Activated naive CD8-positive, alpha-beta T cell treated with anti-CD3 and anti-CD28 coated beads, Interleukin-2, amount 50 U/mL, for 24 hours (primary cell): Measurements from ENCODE around the gene YAP1.

Experiments used
- ATAC-seq: fragments of 150-1000 bp; cut with Tn5 transposase; one replicate; pipeline ENCODE4 v1.10.0; 2021
- DNase-seq: peaks from one replicate; pipeline ENCODE4 v3.0.0; 2021
- H3K27ac Mint-ChIP-seq: one replicate; pipeline ENCODE4 v1.8.0; 2021; ENCODE audit warnings: mild to moderate bottlenecking, mixed read lengths
- H3K27me3 Mint-ChIP-seq: one replicate; pipeline ENCODE4 v1.8.0; 2021; ENCODE audit warnings: mixed read lengths
- H3K36me3 Mint-ChIP-seq: one replicate; pipeline ENCODE4 v1.8.0; 2021; ENCODE audit warnings: low read depth, mixed read lengths
- H3K4me1 Mint-ChIP-seq: one replicate; pipeline ENCODE4 v1.8.0; 2021; ENCODE audit warnings: mixed read lengths
- H3K4me3 Mint-ChIP-seq: one replicate; pipeline ENCODE4 v1.8.0; 2021; ENCODE audit warnings: mild to moderate bottlenecking, moderate library complexity, mixed read lengths
- H3K9me3 Mint-ChIP-seq: one replicate; pipeline ENCODE4 v1.8.0; 2021; ENCODE audit warnings: mixed read lengths

YAP1 gene

DNA sequence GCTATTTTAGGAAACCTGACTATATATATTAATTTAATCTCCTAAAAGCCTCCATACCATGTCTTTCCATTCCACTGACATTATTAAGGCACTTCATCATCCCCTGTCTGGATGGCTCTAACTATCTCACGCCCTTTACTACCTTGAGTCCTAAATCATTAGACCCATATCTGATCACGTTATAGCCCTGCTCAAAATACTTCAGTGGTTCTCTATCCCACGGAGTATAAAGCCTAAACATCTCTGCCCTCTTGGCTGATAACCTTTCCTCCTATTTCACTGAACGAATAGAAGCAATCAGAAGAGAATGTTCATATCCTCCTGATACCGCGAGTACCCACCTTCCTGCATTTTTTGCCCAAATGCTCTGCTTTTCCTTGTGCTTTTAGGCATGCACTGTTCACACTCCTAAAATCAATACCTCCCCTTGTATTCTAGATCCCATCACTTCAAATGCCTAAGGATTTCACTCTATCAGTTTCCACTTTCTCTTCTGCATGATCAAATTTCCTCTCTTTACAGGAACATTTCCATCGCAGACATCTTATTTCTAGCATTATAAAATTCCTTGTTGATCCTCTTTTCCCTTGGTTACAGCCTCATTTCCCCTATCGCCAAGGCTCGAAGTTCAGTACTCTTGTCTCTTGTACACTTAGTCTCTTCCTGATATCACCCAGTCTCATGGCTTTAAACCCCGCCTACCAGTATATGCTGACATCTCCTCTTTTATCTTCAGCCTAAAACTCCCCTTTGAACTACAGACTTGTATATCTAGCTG, 162.0 kb downstream of the YAP1 start:
- DNase-seq: no peak
- Mint-ChIP-seq H3K36me3 (no peaks in the 10 kb centered on the region), H3K9me3 (no peaks in the 10 kb centered on the region), H3K27ac (no peak overlapping the region), H3K4me3 (no peak overlapping the region), H3K27me3 (peaks cover 20% of the 10 kb centered on the region), H3K4me1 (peaks cover 26% of the 10 kb centered on the region)
- ATAC-seq: no peak

DNA sequence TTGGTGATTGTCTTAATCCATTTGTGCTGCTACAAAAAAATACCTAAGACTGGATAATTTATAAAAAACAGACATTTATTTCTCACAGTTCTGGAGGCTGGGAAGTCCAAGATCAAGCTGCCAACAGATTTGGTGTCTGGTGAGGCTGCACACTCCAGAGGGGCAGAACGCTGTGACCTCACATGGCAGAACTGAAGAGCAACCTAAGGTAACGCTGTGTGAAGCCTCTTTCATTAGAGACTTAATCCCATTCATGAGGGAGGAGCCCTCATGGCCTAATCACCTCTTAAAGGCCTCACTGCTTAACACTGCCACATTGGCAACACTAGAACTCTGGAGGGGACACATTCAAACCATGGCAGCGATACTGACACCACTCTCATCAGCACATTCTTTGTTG, 164.4 kb downstream of the YAP1 start:
- Mint-ChIP-seq H3K27ac (no peak overlapping the region), H3K4me3 (no peak overlapping the region), H3K4me1 (peaks cover 15% of the 10 kb centered on the region), H3K27me3 (peaks cover 14% of the 10 kb centered on the region), H3K9me3 (no peaks in the 10 kb centered on the region), H3K36me3 (no peaks in the 10 kb centered on the region)
- DNase-seq (no peak), ATAC-seq (no peak)

DNA sequence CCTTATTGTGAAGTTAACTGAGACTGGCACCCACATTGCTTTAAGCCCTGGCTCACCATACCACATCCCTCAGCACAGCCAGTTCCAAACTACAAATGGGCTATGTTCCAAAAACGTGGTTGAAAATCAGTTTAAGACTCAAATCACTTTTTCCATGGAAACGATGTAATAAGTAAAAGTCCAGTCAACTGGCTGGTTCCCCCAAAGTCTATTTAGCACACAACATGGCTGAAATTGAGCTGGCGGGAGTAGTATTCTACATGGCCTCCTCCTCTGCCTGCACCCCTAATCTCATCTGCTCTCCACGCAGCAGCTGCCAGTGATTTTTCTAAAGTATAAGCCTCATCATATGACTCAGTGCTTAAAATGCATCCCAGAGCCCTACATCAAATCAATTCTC, 166.1 kb downstream of the YAP1 start:
- H3K9me3 Mint-ChIP-seq: no peaks in the 10 kb centered on the region
- H3K36me3 Mint-ChIP-seq: no peaks in the 10 kb centered on the region
- no peak overlapping the region for H3K27ac Mint-ChIP-seq
- H3K4me1 Mint-ChIP-seq: peaks cover 16% of the 10 kb centered on the region
- no peak for DNase-seq
- H3K27me3 Mint-ChIP-seq: peaks cover 14% of the 10 kb centered on the region
- no peak overlapping the region for H3K4me3 Mint-ChIP-seq
- ATAC-seq: no peak

DNA sequence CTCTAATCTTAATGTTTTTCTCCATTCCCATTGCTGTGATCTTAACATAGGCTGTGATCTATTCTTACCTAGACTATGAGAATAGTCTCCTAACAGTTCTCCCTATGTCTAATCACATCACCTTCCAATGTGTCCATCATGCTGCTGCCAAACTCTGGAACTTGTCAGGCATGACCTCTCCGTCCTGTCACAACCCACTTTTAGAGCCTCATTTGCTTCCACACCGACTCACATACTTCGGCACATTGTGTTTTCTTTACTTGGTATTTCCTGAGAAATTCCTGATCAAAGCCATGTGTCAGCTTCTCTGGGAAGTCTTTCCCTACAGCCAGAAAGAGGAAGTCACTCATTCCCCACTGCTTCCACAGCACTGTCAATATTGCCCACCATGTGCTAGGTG, 166.5 kb downstream of the YAP1 start:
- Mint-ChIP-seq H3K36me3 (no peaks in the 10 kb centered on the region), H3K9me3 (no peaks in the 10 kb centered on the region), H3K4me3 (no peak overlapping the region), H3K4me1 (peaks cover 16% of the 10 kb centered on the region), H3K27me3 (peaks cover 10% of the 10 kb centered on the region), H3K27ac (no peak overlapping the region)
- no peak for DNase-seq
- ATAC-seq: no peak

DNA sequence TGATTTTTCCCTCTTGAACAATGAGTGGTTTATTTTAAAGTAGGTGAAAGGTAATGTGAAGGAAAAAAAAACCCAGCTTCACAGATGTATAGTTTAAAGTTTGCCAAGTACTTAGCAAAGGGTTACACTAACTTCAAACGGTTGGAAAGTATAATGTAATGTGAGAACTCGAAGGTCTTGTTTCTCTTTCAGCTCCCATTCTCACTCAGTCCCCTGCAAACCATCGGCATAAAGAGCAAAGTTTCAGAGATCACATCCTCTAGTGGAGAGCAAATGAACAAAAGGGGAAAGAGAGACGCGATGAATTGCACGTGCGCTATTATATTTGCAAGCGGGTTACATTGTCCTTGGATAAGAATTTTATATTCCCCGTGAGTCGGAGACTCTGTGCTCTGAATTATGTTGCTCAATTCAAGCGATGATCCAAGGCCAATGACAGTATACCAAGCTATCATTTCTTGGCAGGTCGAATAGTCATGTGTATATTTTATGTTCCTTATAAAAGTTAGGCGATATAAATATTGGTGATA, 169.5 kb downstream of the YAP1 start:
- no peak overlapping the region for H3K27ac Mint-ChIP-seq
- ATAC-seq (peak; percentile 92), DNase-seq (no peak)
- no peaks in the 10 kb centered on the region for H3K9me3 Mint-ChIP-seq
- H3K36me3 Mint-ChIP-seq: no peaks in the 10 kb centered on the region
- H3K4me1 Mint-ChIP-seq: peaks cover 16% of the 10 kb centered on the region
- H3K4me3 Mint-ChIP-seq: peak overlapping the region; percentile 7
- peaks cover 4% of the 10 kb centered on the region for H3K27me3 Mint-ChIP-seq

DNA sequence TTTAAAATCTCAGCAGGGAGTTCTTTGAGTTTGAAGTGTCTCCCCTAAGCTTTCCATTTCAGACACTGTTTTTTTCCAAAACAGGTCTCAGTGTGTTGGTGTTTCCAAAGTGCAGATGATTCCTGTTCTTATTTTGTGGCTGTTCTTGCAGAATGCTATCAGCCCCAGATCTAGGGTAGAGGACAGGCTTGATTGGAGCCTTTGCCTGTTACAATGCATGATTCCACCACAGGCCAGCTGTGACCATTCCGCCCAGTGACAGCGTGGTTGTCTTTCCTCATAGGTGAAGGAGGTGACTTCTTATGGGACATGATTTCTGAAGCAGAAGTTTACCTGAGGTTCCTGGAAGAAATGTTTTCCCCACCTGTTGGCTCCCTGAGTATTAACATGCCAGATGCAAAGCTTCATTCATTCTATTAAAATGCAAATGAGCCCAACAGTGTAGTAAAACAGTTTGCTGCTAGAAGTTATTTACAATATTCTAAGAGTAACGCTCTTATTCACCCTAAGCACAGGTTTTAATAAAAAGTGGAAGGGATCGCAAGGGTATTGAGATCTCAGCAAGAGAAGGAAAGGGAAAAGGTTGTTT, 170.1 kb downstream of the YAP1 start:
- ATAC-seq (no peak), DNase-seq (no peak)
- H3K9me3 Mint-ChIP-seq: no peaks in the 10 kb centered on the region
- H3K27ac Mint-ChIP-seq: no peak overlapping the region
- H3K27me3 Mint-ChIP-seq: peaks cover 4% of the 10 kb centered on the region
- peaks cover 16% of the 10 kb centered on the region for H3K4me1 Mint-ChIP-seq
- H3K4me3 Mint-ChIP-seq: no peak overlapping the region
- no peaks in the 10 kb centered on the region for H3K36me3 Mint-ChIP-seq
